DND-41 (cell line): ENCODE results near the gene DTX3L.

ENCODE experiments used
- CTCF ChIP-seq: IDR thresholded peaks from 2 replicates; pipeline ENCODE4 v1.5.1; 2012; ENCODE audit warnings: borderline replicate concordance, low read length, moderate library complexity, mild to moderate bottlenecking; ENCODE audit not compliant: poor library complexity, severe bottlenecking; ENCODE audit errors: extremely low read depth
- EZH2 ChIP-seq: IDR thresholded peaks from 3 replicates; pipeline ENCODE4 v1.6.1; 2012; ENCODE audit warnings: borderline replicate concordance, low read depth, mild to moderate bottlenecking, moderate library complexity, low read length, inconsistent platforms; ENCODE audit not compliant: severe bottlenecking

- TF ChIP-seq CTCF: no peak
- no peak for TF ChIP-seq EZH2
Observed at GRCh38 chr3:122533931-122534334, 30.2 kb upstream of the DTX3L start.
